NCI-H146 treated with DMSO at 0.1 percent for 48 hours (cell line): ENCODE measurements around the gene KCNC3.
A peak's percentile ranks its signal among the peaks of the same experiment; 100 is the strongest.

ENCODE experiments used
- DNase-seq: peaks from one replicate; lab custom pipeline; 2025; ENCODE audit not compliant: unreplicated experiment; lab: John Stamatoyannopoulos, UW

KCNC3 gene

GRCh38 chr19:50328224-50328872 is 829 bp downstream of the KCNC3 start:
- DNase-seq = peak; percentile 32

GRCh38 chr19:50327461-50328223 is 1.5 kb downstream of the KCNC3 start:
- DNase-seq = no peak

GRCh38 chr19:50327013-50327412 is 2.2 kb downstream of the KCNC3 start:
- DNase-seq = no peak

- no peak for DNase-seq
These were observed 3.0 kb downstream of the KCNC3 start for GRCh38 chr19:50326101-50326664.

- peak; percentile 83 for DNase-seq
These were observed 3.7 kb downstream of the KCNC3 start for GRCh38 chr19:50325310-50326100.

- no peak for DNase-seq
These were observed 4.8 kb downstream of the KCNC3 start for GRCh38 chr19:50324331-50324730.

GRCh38 chr19:50323782-50324133 is 5.4 kb downstream of the KCNC3 start:
- no peak for DNase-seq

- no peak for DNase-seq
These were observed 6.0 kb downstream of the KCNC3 start for GRCh38 chr19:50322931-50323781.

GRCh38 chr19:50322234-50322633 is 6.9 kb downstream of the KCNC3 start:
- DNase-seq = no peak

GRCh38 chr19:50321831-50322230 is 7.3 kb downstream of the KCNC3 start:
- DNase-seq = no peak

- no peak for DNase-seq
These were observed 8.6 kb downstream of the KCNC3 start for GRCh38 chr19:50320596-50320995.

GRCh38 chr19:50320051-50320450 is 9.1 kb downstream of the KCNC3 start:
- DNase-seq = no peak

- no peak for DNase-seq
These were observed 10.0 kb downstream of the KCNC3 start for GRCh38 chr19:50319156-50319555.

- DNase-seq = no peak
These were observed 10.7 kb downstream of the KCNC3 start for GRCh38 chr19:50318438-50318837.

GRCh38 chr19:50317115-50317514 is 12.1 kb downstream of the KCNC3 start:
- no peak for DNase-seq

- DNase-seq = peak; percentile 65
These were observed 13.3 kb downstream of the KCNC3 start for GRCh38 chr19:50315773-50316448.

- DNase-seq = peak; percentile 15
These were observed 14.2 kb downstream of the KCNC3 start for GRCh38 chr19:50314724-50315708.

- peak; percentile 32 for DNase-seq
These were observed 15.2 kb downstream of the KCNC3 start for GRCh38 chr19:50313812-50314536.
